ENCODE measurements around the gene VAV3.

The VAV3 gene

DNA sequence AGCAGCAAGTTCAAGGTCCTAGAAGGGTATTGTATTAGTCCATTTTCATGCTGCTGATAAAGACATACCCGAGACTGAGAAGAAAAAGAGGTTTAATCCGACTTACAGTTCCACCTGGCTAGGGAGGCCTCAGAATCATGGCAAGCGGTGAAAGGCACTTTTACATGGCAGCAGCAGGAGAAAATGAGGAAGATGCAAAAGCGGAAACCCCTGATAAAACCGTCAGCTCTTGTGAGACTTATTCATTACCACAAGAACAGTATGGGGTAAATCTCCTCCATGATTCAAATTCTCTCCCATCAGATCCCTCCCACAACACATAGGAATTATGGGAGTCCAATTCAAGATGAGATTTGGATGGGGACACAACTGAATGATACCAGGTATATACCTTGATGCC is 414.6 kb downstream of the VAV3 start:
- DNase-seq: no peak

DNA sequence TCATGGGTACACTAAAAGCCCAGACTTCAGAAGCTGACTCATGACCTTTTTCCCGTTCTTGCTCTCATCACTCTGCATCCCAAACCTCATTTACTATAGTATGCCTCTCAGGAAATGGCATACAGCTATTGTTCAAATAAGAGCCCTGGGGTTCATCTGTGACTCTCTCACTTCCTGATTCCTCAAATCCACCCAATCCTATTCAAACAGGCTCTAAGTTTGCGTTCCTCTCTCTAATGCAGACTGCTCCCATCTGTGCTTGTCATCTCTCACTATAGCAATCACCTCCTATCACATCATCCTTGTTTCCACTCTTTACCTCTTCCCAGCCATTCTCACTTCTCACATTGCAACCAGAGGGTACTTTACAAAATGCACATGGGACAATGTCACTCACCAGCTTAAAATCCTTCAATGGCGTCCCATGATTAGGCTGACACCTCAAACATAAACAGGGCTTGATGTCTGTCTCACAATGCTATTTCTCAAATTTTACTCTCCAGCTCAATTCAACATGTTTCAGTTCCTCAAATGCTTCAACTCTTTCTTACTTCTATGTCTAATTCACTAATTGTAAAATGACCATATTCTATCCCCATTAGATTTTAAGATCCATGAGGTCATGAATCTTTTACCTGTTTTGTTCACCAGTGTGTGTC is 415.7 kb downstream of the VAV3 start:
- DNase-seq: no peak

DNA sequence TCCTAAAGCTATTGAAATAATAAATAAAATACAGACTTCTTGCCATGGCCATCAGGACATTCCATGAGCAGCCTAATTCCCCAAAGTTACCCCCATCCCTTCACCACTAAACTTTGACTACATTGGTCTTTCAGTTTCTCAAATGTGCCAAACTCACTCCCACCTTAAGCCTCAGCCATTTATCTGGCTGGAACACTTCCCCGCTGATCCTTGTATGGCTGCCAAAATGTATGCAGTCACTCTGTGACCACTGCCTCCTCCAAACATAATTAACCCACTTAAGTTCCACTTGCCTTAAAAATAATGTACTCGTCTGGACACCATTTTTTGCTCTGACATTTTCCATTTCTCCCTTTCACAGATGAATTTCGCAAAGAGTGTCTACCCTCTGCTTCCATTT is 416.7 kb downstream of the VAV3 start:
- DNase-seq: no peak

DNA sequence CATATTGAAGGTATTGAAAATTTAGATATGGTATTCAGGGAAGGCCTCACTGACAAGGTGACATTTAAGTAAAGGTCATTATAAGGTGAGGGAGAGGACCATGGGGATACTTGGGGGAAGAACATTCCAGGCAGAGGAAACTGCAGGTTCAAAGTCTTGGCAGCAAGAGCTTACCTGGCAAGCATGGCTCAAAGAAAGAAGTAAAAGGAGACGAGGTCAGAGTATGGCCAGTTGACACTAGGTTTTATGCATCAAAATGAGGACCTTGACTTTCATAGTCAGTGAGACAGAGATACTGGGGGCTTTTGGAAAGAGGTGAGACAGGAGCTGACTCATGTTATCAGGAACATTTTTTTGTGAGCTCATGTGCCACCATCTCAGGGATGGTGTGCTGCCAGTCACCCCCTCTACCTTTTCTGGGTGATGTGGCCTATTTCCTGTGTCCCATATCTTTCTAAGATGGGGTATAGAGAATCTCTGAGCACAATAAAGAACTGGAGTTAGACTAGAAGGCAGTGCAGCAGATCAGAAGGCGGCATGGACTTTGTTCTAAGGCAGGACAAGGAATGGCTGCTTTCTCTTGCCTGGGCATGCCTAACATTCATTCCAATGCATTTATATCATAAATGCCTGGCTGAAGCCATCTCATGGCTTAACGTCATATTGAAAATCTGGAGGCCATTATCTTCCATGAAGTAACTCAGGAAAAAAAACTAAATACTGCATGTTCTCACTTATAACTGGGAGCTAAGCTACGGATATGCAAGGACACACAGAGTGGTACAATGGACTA is 417.4 kb downstream of the VAV3 start:
- no peak for DNase-seq

DNA sequence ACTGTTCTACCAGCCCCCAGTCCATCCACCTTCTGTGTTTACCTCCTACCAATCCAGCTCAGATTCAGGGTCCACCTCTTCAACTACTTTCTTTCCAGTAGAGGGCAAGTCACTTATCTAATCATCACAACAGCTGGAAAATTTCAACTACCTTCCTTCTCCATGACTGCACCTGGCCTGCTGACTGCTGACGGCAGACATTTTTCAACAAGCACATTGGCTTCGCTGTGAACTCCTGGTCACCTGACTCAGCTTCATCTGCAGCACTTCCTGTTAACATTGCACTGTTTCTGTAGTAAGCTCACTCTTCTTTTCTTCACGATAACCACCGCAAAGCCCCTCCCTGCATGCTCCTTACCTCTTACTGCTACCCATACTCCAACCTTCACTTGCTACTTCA is 418.4 kb downstream of the VAV3 start:
- no peak for DNase-seq

DNA sequence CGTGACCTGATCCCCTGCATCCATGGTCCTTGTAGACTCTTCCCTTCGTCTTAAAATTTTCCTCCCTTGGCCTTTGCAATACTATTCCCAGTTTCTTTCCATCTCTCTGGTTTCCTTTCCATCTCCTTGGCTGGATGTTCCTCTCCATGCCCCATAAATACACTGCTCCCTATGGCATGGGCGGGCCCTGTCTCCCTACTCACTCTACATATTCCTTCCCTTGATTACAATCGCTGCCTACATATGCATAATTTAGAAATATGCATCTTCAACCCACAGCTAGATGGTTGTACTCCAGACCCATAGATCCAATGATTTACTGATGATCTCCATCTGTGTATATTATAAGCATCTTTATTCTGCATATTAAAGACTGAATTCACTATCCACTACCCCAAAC is 419.1 kb downstream of the VAV3 start:
- no peak for DNase-seq

DNA sequence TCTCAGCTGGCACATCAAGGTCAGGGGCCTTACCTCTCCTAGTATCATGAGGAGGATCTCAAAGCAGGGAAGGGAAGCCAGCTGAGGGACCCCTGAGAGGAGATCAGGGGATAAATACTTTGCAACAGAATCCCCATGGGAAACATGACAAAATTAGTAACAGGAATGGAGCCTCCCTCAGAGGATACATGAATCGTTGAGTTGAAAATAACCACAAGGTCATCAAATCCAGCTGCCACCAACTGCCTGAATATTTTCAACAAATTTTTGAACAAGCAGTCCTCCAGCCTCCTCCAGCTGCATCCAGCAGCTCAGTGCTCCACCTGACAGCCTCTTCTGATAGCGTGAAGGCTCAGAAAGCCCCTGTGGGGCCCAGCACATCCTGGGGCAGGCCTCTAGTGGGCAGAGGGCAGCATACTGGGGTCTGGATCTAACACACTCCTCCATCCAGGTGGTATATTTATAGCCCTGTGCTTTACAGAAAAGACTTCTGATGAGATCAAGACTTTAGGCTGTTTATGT is 419.9 kb downstream of the VAV3 start:
- DNase-seq: no peak

DNA sequence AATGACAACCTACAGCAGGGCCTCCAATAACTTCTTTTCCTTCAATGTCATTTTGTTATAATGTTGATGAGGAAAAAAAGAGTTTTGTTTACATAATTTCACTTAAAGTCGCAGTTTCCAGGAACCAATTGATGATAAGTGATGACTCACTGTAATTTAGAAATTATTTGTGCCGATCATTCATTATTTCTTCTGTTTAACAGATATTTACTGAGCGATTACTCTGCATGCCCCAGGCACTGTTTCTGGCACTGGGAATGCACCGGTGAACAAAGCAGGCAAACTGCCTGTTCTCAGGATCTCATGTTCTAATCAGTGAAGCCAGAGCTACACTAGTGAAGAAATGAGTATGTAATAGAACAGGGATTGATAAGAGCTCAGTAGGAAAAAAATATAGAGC is 420.7 kb downstream of the VAV3 start:
- no peak for DNase-seq

DNA sequence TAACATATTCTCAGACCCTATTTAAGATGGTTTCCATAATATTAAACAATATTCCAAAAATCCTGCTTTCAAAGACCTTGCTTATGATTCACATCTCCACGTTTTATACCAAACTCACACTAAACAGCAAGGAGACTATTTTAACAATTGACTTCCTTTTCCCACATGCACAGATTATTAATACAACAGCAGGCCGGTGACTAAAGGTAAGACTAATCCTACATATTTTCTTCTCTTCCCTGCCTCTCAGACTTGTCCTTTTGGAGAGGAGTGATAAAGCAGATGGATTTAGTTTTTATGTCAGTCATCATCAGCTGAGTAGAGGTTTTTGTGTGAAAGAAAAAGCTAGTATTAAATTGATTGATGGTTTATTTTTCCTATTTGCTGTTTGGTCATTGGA is 423.6 kb downstream of the VAV3 start:
- no peak for DNase-seq

DNA sequence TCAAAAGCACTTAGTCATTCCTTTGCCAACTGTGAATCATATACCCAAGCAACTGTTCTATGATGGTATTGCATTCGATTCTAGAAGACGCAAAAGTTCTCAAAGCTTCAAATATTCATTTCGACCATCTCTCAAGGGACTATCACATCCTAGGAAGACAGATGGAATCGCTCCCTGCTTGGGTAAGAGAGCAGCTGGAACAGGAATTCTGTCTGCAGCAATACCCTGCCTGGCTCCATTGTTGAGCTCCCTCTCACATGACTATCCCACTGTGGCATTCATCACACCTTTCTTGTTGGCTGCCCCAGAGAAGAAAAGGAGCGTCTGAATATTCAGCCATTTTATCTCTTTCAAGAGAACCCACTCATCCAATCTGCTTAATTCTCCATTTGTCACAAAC is 426.5 kb downstream of the VAV3 start:
- DNase-seq: no peak

DNA sequence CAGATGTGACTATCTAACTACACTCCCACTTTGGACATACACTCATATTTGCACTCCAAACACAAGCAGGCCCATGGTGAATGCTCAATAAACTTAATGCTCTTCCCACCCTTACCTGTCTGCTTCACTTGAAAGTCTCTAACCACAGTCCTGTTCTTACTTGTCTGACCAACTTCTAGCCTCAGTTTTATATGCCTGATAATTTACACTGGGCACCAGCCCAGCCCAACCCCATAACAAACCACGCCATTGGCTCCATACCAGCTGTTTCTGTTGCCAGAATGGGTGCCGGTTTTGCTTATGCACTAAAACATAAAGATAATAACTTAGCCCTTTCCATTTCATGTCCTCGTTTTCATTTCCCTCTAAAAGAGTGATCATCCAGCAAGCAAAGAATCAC is 428.7 kb downstream of the VAV3 start:
- DNase-seq: no peak

DNA sequence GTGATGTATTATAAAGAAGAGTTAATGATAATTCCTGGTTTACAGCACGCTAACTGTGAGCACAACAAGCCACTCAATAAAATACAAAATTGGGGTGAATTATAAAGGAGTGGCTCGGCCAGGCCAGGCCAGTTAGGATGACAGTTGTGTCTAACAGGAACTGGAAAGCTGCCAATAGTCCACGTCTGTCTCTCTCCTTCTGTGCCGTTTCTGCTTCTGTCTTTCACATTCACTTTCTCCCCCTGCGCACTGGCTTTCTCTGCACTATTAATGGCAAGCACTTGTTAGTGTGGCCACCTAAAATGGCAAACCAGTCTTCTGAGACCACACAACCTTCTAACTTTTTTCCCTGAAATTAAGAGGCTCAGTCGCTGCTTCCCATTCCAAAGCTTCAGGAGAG is 429.9 kb downstream of the VAV3 start:
- DNase-seq: peak; percentile 12

DNA sequence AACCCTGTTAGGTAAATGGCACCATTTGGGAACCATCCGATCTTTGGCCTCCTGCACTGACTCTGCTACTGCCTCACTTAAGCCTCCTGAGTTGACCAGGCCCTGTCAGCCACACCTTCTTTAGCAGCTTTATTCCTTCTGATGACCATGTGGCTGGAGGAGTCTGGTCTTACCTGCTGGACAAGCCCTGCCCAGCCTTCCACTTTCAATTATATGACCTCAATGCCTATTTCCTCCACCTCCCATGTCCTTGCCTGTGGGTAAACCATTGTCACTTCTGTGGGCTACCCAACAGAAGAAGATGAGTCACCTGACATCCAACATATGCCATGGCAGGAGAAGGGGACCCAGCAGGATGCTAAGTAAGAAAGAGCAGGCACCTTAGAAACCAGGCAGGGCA is 430.3 kb downstream of the VAV3 start:
- DNase-seq: no peak

DNA sequence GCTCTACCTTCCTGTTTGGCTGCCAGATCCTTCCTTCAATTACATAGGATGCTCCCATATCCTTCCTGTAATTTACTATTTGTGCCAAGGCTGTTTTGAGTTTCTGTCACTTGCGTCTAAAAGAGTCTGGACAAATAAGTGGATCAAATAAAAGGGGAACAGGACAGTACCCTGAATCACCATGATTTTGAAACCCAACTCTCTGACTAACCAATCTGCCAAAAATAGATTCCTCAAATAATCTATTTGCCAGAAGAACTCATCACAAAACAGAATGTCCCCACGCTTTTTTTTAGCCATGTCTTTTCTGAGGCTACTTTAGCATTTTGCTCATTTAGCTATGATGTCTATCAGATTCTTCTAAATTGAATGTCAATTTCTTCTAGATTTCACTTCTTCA is 431.5 kb downstream of the VAV3 start:
- DNase-seq: no peak

DNA sequence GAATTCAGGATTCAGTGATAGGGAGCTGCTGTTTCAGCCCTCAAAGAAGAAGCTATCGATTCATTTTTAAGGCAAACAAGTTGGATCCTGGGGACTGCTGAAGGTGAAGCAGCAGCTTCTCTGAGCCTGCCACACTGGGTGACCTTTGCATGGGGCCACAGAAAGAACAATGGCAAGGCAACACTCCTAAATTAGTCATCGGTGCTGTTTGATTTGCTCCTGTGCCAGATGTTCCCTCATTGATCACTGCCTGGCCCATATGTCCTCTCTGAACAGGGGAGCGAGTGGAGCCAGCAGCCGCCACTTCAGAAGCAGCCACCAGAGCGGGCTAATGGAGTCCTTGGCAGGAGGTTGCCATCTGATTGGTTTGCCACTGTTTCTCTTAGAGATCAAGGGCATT is 432.7 kb downstream of the VAV3 start:
- no peak for DNase-seq

DNA sequence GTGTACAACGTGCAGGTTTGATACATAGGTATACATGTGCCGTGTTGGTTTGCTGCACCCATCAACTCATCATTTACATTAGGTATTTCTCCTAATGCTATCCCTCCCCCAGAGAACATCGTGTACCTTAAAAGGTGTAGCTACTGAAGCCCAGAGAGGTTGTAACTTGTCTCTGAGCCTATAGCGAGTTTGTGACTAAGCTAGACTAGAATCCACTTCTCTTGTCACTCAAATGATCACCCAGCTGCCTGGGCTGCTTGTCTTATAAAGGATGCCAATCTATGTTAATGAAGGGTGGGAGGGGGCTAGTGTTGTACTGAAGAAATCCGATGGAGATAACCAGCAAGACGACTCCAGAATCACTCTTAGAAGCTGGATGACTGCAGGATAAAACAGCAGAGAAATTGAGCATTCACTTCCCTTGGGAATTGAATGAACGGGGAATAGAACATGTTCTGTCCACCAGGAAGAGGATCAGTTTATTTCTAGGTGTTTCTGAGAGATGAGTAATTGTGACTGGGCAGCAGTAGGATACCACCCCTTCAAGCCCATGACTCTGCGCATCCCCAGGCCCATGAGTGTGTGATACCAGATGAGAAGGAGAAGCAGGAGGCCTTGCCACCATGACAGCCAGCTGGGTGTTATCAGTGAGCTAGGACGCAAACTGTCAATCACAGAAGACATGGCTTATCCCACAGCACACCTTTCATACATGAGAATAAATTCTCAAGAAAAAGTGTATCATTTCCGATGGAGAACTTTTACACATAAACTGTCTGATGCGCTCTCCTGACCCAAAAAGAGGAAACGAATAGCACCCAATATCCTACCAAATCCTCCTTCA is 433.7 kb downstream of the VAV3 start:
- no peak for DNase-seq

DNA sequence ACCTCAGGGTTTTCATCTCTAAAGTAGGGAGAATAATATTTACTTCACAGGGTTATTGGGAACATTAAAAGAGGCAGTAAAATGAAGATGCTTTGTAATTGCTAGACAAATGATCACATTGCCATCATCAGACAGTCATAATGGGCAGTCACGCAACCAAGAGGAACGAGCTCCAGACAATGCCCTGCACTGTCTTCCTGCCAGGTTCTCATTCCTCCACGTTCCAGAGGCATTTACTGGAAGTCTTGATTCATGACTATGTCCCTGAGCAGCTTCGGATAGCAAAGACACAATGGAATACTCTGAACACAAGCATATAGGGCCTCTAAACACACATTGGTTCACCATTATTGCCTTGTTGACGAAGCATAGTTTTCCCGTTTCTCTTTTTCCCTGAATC is 434.4 kb downstream of the VAV3 start:
- no peak for DNase-seq

DNA sequence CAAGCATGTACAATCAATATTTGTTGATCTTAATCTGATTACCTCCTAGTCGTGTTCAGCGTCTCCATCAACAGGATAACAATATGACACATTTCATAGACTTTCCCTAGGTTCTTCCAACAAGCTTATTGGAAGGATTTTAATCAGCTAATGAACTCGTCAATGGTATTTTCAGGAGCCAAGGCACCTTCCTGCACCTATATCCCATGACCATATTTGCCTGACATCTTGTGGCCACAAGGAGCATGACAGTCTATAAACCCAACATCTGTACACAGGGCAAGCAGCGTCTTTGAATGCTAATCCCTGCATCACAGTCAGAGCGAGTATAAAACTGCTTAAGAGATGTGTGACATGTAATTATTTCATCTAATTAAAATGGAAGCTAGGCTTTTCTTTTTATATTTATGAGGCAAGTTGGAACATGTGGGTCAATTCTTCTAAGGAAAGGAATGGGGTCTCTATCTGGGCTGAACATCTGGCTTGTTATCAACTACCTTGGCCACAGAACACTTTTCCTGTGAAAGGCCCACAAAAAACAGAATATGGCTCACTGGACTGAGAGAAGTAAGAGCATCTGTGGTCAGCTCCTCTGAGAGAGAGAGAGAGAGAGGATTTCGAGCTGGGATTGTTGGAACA is 435.4 kb downstream of the VAV3 start:
- peak; percentile 38 for DNase-seq

DNA sequence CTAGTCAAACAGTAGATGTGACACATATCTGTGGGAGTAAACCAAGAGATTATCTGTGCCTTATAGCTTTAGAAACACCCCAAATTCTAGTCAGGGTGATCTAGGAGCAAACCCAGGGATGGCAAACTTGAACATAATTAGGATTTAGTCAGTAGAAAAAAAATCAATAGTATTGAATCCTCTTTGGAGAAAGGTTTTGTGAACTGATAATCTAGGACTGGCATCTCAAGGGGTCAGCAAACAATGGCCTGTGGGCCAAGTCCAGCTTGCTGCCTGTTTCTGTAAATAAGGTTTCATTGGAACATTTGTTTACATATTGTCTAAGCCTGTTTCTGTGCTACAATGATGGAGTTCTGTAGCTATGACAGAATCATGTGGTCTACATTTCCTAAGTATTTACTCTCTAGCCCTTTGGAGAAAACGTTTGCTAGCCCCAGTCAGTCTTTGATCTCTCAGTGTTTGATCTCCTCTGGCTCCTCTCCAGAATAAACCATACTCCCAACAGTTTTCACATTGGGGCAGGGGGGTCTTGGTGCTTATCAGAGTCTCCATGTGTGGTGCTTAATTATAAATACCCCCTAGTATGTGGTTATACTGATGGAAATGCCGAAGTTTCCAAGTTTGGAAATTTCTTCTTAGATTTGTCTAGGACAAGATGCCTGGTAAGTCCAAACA is 438.3 kb downstream of the VAV3 start:
- no peak for DNase-seq

DNA sequence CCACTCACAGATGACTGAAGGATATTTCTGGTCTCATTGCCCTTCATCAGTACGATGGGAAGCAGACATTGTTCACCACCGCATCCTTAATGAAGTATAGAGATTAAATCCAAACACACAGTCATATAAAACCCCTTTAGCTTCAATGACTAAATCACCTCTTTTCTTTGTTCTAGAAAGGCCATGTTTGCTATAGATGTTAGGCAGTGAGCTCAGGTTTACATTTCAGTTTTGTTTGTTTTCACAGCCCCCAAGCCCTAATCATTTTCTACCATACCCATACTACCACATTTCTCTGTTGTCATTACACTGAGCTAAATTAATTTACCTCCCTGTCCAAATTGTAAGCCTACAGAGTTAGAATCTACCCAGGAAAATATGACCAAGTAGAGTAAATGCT is 439.0 kb downstream of the VAV3 start:
- no peak for DNase-seq

DNA sequence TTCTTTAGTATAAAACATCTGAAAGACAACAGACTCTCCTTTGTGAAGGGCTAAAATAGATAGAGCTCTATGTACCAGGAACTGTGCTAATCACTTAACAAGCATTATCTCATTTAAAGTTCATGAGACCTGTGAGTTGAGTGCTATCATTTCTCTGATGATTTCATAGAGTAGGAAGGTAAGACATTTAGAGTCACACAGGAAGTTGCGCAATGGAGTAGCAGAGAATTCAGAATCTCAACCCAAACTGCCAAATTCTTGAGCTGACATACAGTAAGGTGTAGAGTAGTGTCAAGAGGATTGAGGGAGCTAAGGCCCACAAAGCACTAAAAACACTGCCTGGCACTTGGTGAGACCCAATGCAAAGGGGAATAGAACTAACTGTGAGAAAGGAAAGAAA is 439.8 kb downstream of the VAV3 start:
- no peak for DNase-seq

DNA sequence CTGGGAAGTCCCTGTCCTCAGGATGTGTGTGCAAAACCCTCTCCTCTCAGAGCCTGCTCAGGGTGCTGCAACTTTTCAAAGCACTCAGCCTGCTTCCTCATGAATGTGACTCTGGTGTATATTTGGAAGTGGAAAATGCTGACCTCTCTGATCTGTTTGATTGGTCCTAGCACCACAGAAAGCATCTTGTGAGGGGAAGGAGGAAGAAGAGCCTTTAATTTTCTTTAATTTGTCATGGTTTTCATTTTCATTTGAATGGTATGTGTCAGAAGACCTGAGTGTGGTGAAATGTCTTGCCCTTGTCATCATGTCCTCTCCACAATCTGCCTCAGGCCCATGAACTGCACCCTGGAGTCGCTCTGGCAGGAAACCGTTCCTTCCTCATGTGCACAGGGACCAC is 440.7 kb downstream of the VAV3 start:
- no peak for DNase-seq

DNA sequence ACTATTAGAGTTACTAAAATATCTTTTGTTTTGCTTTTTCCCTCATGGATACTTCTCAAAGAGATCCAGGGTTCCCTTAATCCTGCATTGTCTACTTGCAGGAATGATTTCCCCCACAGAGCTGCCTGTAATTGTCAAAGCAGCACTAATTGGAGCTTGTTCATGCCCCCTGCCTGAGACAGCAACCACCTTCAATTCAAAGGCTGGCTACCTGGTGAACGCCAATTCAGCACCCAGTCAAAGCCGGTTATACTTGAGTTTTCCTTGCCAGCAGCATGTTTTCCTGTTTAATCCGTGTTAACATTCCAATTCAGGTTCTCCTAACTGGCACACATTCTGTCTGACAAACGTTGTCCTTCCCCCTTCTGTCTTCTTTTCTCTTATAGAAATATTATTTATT is 441.2 kb downstream of the VAV3 start:
- no peak for DNase-seq

Measured in NCI-H2227 treated with DMSO at 0.1 percent for 48 hours (cell line).